K562 (cell line): ENCODE data around the gene NCOA3. TPM values are rescaled to one million over a fixed set of nuclear protein-coding genes. Genes with fewer than 3 reads are reported as not detected.

ENCODE experiments used
- ATF7 ChIP-seq: fragments of 450-650 bp; IDR thresholded peaks from 2 replicates; pipeline ENCODE4 v1.7.1; 2014; ENCODE audit warnings: mild to moderate bottlenecking, moderate library complexity
- CREM ChIP-seq: IDR thresholded peaks from 2 replicates; pipeline ENCODE4 v1.6.1; 2014; ENCODE audit warnings: antibody characterized with exemption, low read depth
- CXXC5 ChIP-seq: fragments of 250-450 bp; sonication (Bioruptor Pico); IDR thresholded peaks from 2 replicates; pipeline ENCODE4 v1.8.0; 2022; ENCODE audit warnings: inconsistent platforms, mild to moderate bottlenecking, moderate library complexity
- DIDO1 ChIP-seq: fragments of 450-650 bp; IDR thresholded peaks from 2 replicates; pipeline ENCODE4 v1.6.1; 2016; ENCODE audit warnings: low read depth, missing biosample characterization, missing genetic modification characterization
- DPF2 ChIP-seq: fragments of 450-650 bp; IDR thresholded peaks from 2 replicates; pipeline ENCODE4 v1.6.1; 2016
- ETS2 ChIP-seq: IDR thresholded peaks from 2 replicates; pipeline ENCODE4 v1.6.1; 2016; ENCODE audit warnings: borderline replicate concordance, missing genetic modification characterization, mild to moderate bottlenecking, moderate library complexity, missing compliant biosample characterization; ENCODE audit not compliant: poor library complexity, severe bottlenecking
- MCM3 ChIP-seq: fragments of 450-650 bp; IDR thresholded peaks from 2 replicates; pipeline ENCODE4 v1.6.1; 2016
- NCOA1 ChIP-seq: fragments of 450-650 bp; IDR thresholded peaks from 2 replicates; pipeline ENCODE4 v1.6.1; 2016; ENCODE audit warnings: low read depth
- NCOR1 ChIP-seq: fragments of 450-650 bp; IDR thresholded peaks from 2 replicates; pipeline ENCODE4 v1.6.1; 2016; ENCODE audit warnings: mild to moderate bottlenecking, moderate library complexity
- NRF1 ChIP-seq, 2 experiments: fragments of 450-650 bp; IDR thresholded peaks in 1 of 2; conservative IDR thresholded peaks in 1 of 2; 2 replicates each; pipeline ENCODE4 v1.6.1; 2014; ENCODE audit warnings: mild to moderate bottlenecking in 2 of 2
- PATZ1 ChIP-seq: fragments of 250-450 bp; sonication (Bioruptor Pico); IDR thresholded peaks from 2 replicates; pipeline ENCODE4 v1.5.0; 2020; ENCODE audit warnings: mild to moderate bottlenecking, borderline replicate concordance
- PHTF2 ChIP-seq: fragments of 250-450 bp; sonication (Bioruptor Pico); IDR thresholded peaks from 2 replicates; pipeline ENCODE4 v1.5.0; 2021; ENCODE audit warnings: mild to moderate bottlenecking
- RBBP5 ChIP-seq: fragments of 200-600 bp; sonication (generic); IDR thresholded peaks from 2 replicates; pipeline ENCODE4 v1.6.1; 2012; ENCODE audit warnings: borderline replicate concordance, mild to moderate bottlenecking, low read length, control low read depth, inconsistent platforms; ENCODE audit not compliant: insufficient read depth, poor library complexity, severe bottlenecking
- SFPQ ChIP-seq: fragments of 200-400 bp; formaldehyde crosslinking; IDR thresholded peaks from 2 replicates; pipeline ENCODE4 v1.6.1; 2017; ENCODE audit warnings: mild to moderate bottlenecking, low read depth, low read length, moderate library complexity
- TARDBP ChIP-seq: fragments of 450-650 bp; IDR thresholded peaks from 2 replicates; pipeline ENCODE4 v1.6.1; 2016
- TBL1XR1 ChIP-seq, 2 experiments: IDR thresholded peaks; 2 replicates each; pipeline ENCODE4 v1.6.1; 2012; ENCODE audit warnings: improper control_type of control experiment in 2 of 2, low read length in 2 of 2, mild to moderate bottlenecking in 1 of 2
- TEAD4 ChIP-seq, 2 experiments: sonication (generic) in 1 of 2; formaldehyde crosslinking in 1 of 2; IDR thresholded peaks; 2 replicates each; pipeline versions ENCODE4 v1.6.1 to v1.8.0; 2012 to 2022; ENCODE audit warnings: borderline replicate concordance in 1 of 2, inconsistent platforms in 1 of 2, low read length in 1 of 2, mild to moderate bottlenecking in 1 of 2, missing genetic modification reagents in 1 of 2
- ZFP30 ChIP-seq: fragments of 250-450 bp; sonication (Bioruptor Pico); IDR thresholded peaks from 2 replicates; pipeline ENCODE4 v1.8.0; 2022; ENCODE audit warnings: moderate library complexity, mild to moderate bottlenecking, inconsistent platforms, borderline replicate concordance
- ZNF165 ChIP-seq: fragments of 250-450 bp; sonication (Bioruptor Pico); IDR thresholded peaks from 2 replicates; pipeline ENCODE4 v1.4.0; 2020; ENCODE audit warnings: borderline replicate concordance
- ZNF197 ChIP-seq: fragments of 200-800 bp; sonication (Bioruptor generic); IDR thresholded peaks from 2 replicates; pipeline ENCODE4 v1.6.1; 2016; ENCODE audit warnings: low read depth, missing genetic modification characterization, missing compliant biosample characterization
- ZNF212 ChIP-seq: fragments of 450-650 bp; formaldehyde crosslinking; IDR thresholded peaks from 2 replicates; pipeline ENCODE4 v1.4.0; 2020; ENCODE audit warnings: mild to moderate bottlenecking
- ZNF512 ChIP-seq: IDR thresholded peaks from 2 replicates; pipeline ENCODE4 v1.6.1; 2016; ENCODE audit warnings: missing genetic modification characterization, missing compliant biosample characterization
- ZNF589 ChIP-seq: fragments of 200-800 bp; sonication (Bioruptor generic); IDR thresholded peaks from 2 replicates; pipeline ENCODE4 v1.6.1; 2016; ENCODE audit warnings: low read depth, missing genetic modification characterization, missing compliant biosample characterization
- polyA plus RNA-seq, 8 experiments: library from polyadenylated mRNA; depleted of rRNA in 4 of 8; stranded (reverse) in 5 of 8; unstranded in 3 of 8; fragments of >200 nt; fragmentation: Nextera tagmentation in 2 of 8; fragmentation: Illumina TruSeq in 1 of 8; extraction: Ambion mirVana in 2 of 8; extraction: Trizol in 1 of 8; gene quantifications; 2 replicates each; pipeline versions ENCODE4 v1.2.1 to v1.2.3, GENCODE V29; 2011 to 2014; ENCODE audit warnings: inconsistent platforms in 1 of 8, missing spikeins in 1 of 8
- total RNA-seq, 7 experiments: library from RNA; depleted of rRNA in 6 of 7; stranded (reverse); fragments of >200 nt in 6 of 7; fragmentation: Illumina TruSeq in 2 of 7; extraction: Trizol in 2 of 7; gene quantifications; 2 replicates each; pipeline versions ENCODE4 v1.2.1 to v1.2.3, GENCODE V29; 2011 to 2021; ENCODE audit warnings: low replicate concordance in 1 of 7

NCOA3 gene
- total and polyA plus RNA-seq, 9 of the 15 experiments (the other 6 are each of a cell fraction or from before 2014, with no cell fraction given), result 3.2 to 24.3 (median 14.4) TPM

GRCh38 chr20:47501482-47502270 is at the start of gene NCOA3 (continued):
- TF ChIP-seq MCM3 (no peak), NCOR1 (peak; percentile 60), ZNF197 (CRISPR knock-in tag) (no peak; the same call in 1 of the 2 replicates), CXXC5 (peak; percentile 91), ZNF212 (CRISPR knock-in tag) (no peak), ZNF589 (CRISPR knock-in tag) (0 out of 2 replicates have a peak, but pooled peaks have one; percentile 67), PATZ1 (CRISPR knock-in tag) (no peak), ZFP30 (CRISPR knock-in tag) (no peak), ZNF165 (no peak), TEAD4 (IDR thresholded peaks at IDR 0.05; ENCODE audit: low read length) (peak; percentile 36; the same call in 1 of the 2 replicates), TEAD4 (CRISPR knock-in tag; IDR thresholded peaks at IDR 0.05; ENCODE audit: borderline replicate concordance) (no peak), SFPQ (no peak), RBBP5 (peak; percentile 66), ZNF512 (tag) (no peak), ATF7 (peak; percentile 81), CREM (peak; percentile 92), DIDO1 (no peak), TARDBP (no peak; the same call in 1 of the 2 replicates), DPF2 (no peak; the same call in 1 of the 2 replicates), PHTF2 (CRISPR knock-in tag) (no peak), TBL1XR1 (IDR thresholded peaks at IDR 0.05; ENCODE audit: low read length in 2 of 2) (peak in 1 of 2 experiments; percentile 63; a peak in 1 of 4 replicates), NRF1 (conservative IDR thresholded peaks at IDR 0.05 in 1 of 2, IDR thresholded peaks at IDR 0.05 in 1 of 2) (peak; percentile 75 to 81), NCOA1 (peak; percentile 20; the same call in 1 of the 2 replicates), ETS2 (tag) (no peak)
